ENCODE data around the gene MRFAP1L1.

DNA sequence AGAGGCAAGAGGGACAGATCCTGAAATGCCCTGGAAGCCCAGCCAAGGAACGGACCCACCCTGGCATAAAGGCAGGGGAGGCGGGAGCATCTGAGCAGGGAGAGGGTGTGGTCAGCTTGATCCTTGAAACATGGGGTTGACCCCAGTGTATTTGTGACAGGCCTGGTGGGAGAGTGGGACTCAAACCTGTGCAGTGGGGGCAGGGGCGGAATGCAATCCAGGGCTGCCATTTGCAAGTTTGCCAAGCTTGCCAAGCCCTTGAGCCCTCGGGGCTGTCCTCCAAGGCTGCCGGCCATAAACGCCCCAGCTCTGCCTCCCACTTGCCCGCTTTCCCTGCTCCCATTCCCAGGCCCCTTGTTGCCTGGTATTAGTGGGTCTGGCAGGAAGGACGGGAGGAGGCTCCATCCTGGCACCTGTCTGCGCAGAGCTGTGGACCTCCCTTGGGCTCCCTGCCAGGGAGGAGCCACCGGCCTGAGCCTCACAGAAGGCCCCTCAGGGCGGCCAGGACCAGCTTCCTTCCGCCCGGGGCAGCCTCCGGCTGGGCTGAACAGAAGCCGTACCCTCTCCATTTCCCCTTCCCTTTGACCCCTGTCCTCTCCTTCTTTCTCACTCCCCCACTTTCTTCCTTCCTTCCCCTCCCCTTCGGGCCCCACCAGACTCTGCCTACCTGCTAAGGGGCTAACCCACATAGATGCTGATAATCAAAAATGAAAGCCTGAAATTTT lies 15.3 kb downstream of the MRFAP1L1 start:
- TF ChIP-seq EZH2 (IDR thresholded peaks at IDR 0.05; ENCODE audit: insufficient read depth, low read length): no peak
- TF ChIP-seq, protein P1, sequence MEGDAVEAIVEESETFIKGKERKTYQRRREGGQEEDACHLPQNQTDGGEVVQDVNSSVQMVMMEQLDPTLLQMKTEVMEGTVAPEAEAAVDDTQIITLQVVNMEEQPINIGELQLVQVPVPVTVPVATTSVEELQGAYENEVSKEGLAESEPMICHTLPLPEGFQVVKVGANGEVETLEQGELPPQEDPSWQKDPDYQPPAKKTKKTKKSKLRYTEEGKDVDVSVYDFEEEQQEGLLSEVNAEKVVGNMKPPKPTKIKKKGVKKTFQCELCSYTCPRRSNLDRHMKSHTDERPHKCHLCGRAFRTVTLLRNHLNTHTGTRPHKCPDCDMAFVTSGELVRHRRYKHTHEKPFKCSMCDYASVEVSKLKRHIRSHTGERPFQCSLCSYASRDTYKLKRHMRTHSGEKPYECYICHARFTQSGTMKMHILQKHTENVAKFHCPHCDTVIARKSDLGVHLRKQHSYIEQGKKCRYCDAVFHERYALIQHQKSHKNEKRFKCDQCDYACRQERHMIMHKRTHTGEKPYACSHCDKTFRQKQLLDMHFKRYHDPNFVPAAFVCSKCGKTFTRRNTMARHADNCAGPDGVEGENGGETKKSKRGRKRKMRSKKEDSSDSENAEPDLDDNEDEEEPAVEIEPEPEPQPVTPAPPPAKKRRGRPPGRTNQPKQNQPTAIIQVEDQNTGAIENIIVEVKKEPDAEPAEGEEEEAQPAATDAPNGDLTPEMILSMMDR (IDR thresholded peaks at IDR 0.05; ENCODE audit: insufficient read depth, low read depth, low read length): no peak

Measured in astrocyte (in vitro differentiated cells and primary cell).